HepG2 (cell line): ENCODE data around the gene ACE. TPM values are rescaled to one million over a fixed set of nuclear protein-coding genes. Genes with fewer than 3 reads are reported as not detected.

Experiments
- ATAC-seq: fragments of 200-7000 bp; cut with Tn5 transposase; 3 replicates; pipeline ENCODE4 v1.9.1; 2020; ENCODE audit warnings: mild to moderate bottlenecking, moderate library complexity
- BruUV-seq: library from RNA; stranded (reverse); fragments of 400-500 nt; replicated peaks from 2 replicates; lab custom pipeline; 2021; lab: Mats Ljungman, UMichigan
- CTCF ChIA-PET: fragments of 300-600 bp; formaldehyde crosslinking; extraction: SDS; loops from one replicate; lab custom pipeline; 2021; ENCODE audit warnings: low total read pairs, inconsistent platforms, low intra/inter-chr PET ratio; lab: Yijun Ruan, JAX
- POLR2A ChIA-PET: fragments of 350-600 bp; sonication (Branson Sonifier 250); formaldehyde crosslinking; loops from one replicate; lab custom pipeline; 2020; ENCODE audit warnings: antibody characterized with exemption, inconsistent platforms; lab: Yijun Ruan, JAX
- DNase-seq: peaks from one replicate; pipeline ENCODE4 v3.0.0-alpha.2; 2015; ENCODE audit warnings: low spot score
- FAIRE-seq: peaks from 3 replicates; lab custom pipeline; 2011; peaks lifted over from hg19 to GRCh38; lab: Jason Lieb, UNC
- H2AFZ ChIP-seq: one replicate; pipeline ENCODE4 v1.6.1; 2011; ENCODE audit warnings: low read length, inconsistent platforms
- H3K27ac ChIP-seq: fragments of 300-600 bp; 3 replicates; pipeline ENCODE4 v1.8.0; 2011; ENCODE audit warnings: mixed run types, mild to moderate bottlenecking, mixed read lengths, low read length, inconsistent platforms; ENCODE audit not compliant: insufficient read depth; ENCODE audit errors: extremely low read length
- H3K27me3 ChIP-seq, 2 experiments: fragments of 200-600 bp in 1 of 2; 2 replicates in 1 of 2; 3 replicates in 1 of 2; pipeline versions ENCODE4 v1.6.0 to v1.8.0; 2011; ENCODE audit warnings: low read length in 2 of 2, mild to moderate bottlenecking in 2 of 2, moderate library complexity in 2 of 2, inconsistent platforms in 1 of 2; ENCODE audit not compliant: insufficient read depth in 2 of 2, control insufficient read depth in 1 of 2
- H3K36me3 ChIP-seq, 2 experiments: fragments of 200-600 bp in 1 of 2; replicated peaks in 1 of 2; 2 replicates in 1 of 2; 3 replicates in 1 of 2; pipeline versions ENCODE4 v1.5.1 to v1.8.0; 2011; ENCODE audit warnings: low read length in 2 of 2, inconsistent platforms in 1 of 2; ENCODE audit not compliant: insufficient read depth in 2 of 2, control insufficient read depth in 1 of 2
- H3K4me1 ChIP-seq: 2 replicates; pipeline ENCODE4 v1.5.1; 2012; ENCODE audit warnings: low read length, inconsistent platforms; ENCODE audit not compliant: insufficient read depth
- H3K4me2 ChIP-seq: 2 replicates; pipeline ENCODE4 v1.6.0; 2011; ENCODE audit warnings: low read depth, low read length, inconsistent platforms
- H3K4me3 ChIP-seq, 3 experiments: fragments of 200-600 bp in 1 of 3; sonication (generic), shearing (Covaris generic) in 1 of 3; replicated peaks in 1 of 3; 2 replicates each; pipeline ENCODE4 v1.5.1; 2011 to 2016; ENCODE audit warnings: low read length in 3 of 3, inconsistent platforms in 2 of 3, low read depth in 2 of 3, mild to moderate bottlenecking in 2 of 3, control low read depth in 1 of 3, mixed read lengths in 1 of 3; ENCODE audit not compliant: insufficient read depth in 1 of 3
- H3K79me2 ChIP-seq: one replicate; pipeline ENCODE4 v1.6.1; 2011; ENCODE audit warnings: low read length, inconsistent platforms; ENCODE audit not compliant: insufficient read depth
- H3K9ac ChIP-seq: 2 replicates; pipeline ENCODE4 v1.6.0; 2011; ENCODE audit warnings: mild to moderate bottlenecking, low read depth, low read length, inconsistent platforms; ENCODE audit not compliant: insufficient read depth
- H3K9me3 ChIP-seq: 2 replicates; pipeline ENCODE4 v1.5.1; 2012; ENCODE audit warnings: mild to moderate bottlenecking, low read length
- H4K20me1 ChIP-seq: 2 replicates; pipeline ENCODE4 v1.6.0; 2011; ENCODE audit warnings: inconsistent platforms, mild to moderate bottlenecking, low read length, moderate library complexity; ENCODE audit not compliant: insufficient read depth
- AHR ChIP-seq: IDR thresholded peaks from 2 replicates; pipeline ENCODE4 v1.6.1; 2018; ENCODE audit warnings: missing genetic modification reagents, missing compliant biosample characterization
- BORCS8-MEF2B ChIP-seq: sonication (generic); formaldehyde crosslinking; IDR thresholded peaks from 2 replicates; pipeline ENCODE4 v1.8.0; 2022; ENCODE audit warnings: mild to moderate bottlenecking, missing genetic modification reagents
- FOXC1 ChIP-seq: sonication (generic); formaldehyde crosslinking; IDR thresholded peaks from 2 replicates; pipeline ENCODE4 v1.8.0; 2022; ENCODE audit warnings: mild to moderate bottlenecking, missing genetic modification reagents, borderline replicate concordance
- JUN ChIP-seq: sonication (generic); formaldehyde crosslinking; IDR thresholded peaks from 2 replicates; pipeline ENCODE4 v1.4.0; 2020; ENCODE audit warnings: mild to moderate bottlenecking, missing genetic modification reagents
- LCORL ChIP-seq, 2 experiments: fragments of 450-650 bp in 1 of 2; sonication (generic) in 1 of 2; formaldehyde crosslinking in 1 of 2; IDR thresholded peaks; 2 replicates each; pipeline versions ENCODE4 v1.5.0 to v1.6.1; 2017 to 2020; ENCODE audit warnings: antibody characterized with exemption in 1 of 2, missing genetic modification reagents in 1 of 2
- MAFG ChIP-seq: sonication (generic); formaldehyde crosslinking; IDR thresholded peaks from 2 replicates; pipeline ENCODE4 v1.5.1; 2020; ENCODE audit warnings: mild to moderate bottlenecking, missing genetic modification reagents
- MAX ChIP-seq: IDR thresholded peaks from 2 replicates; pipeline ENCODE4 v1.6.1; 2012; ENCODE audit warnings: inconsistent platforms
- NRL ChIP-seq: sonication (generic); formaldehyde crosslinking; IDR thresholded peaks from 2 replicates; pipeline ENCODE4 v1.5.0; 2020; ENCODE audit warnings: missing genetic modification reagents, mild to moderate bottlenecking, moderate library complexity, borderline replicate concordance
- U2AF2 ChIP-seq: fragments of 200-400 bp; formaldehyde crosslinking; IDR thresholded peaks from 2 replicates; pipeline ENCODE4 v1.6.1; 2017; ENCODE audit warnings: low read depth, mild to moderate bottlenecking, low read length
- ZBTB20 ChIP-seq: sonication (generic); formaldehyde crosslinking; IDR thresholded peaks from 2 replicates; pipeline ENCODE4 v1.8.1; 2023; ENCODE audit warnings: missing genetic modification reagents, low read depth, mild to moderate bottlenecking, borderline replicate concordance
- ZBTB26 ChIP-seq: IDR thresholded peaks from 2 replicates; pipeline ENCODE4 v1.6.1; 2016; ENCODE audit warnings: missing compliant biosample characterization, missing genetic modification reagents, borderline replicate concordance
- ZNF121 ChIP-seq: sonication (generic); formaldehyde crosslinking; IDR thresholded peaks from 2 replicates; pipeline ENCODE4 v1.5.0; 2020; ENCODE audit warnings: mild to moderate bottlenecking, missing genetic modification reagents
- ZNF510 ChIP-seq: sonication (generic); formaldehyde crosslinking; IDR thresholded peaks from 2 replicates; pipeline ENCODE4 v1.4.0; 2020; ENCODE audit warnings: low read depth, mild to moderate bottlenecking, missing genetic modification reagents
- ZNF619 ChIP-seq: sonication (generic); formaldehyde crosslinking; IDR thresholded peaks from 2 replicates; pipeline ENCODE4 v1.4.0; 2020; ENCODE audit warnings: mild to moderate bottlenecking, missing genetic modification reagents
- ZNF724P ChIP-seq: sonication (generic); formaldehyde crosslinking; IDR thresholded peaks from 2 replicates; pipeline ENCODE4 v1.8.0; 2022; ENCODE audit warnings: missing genetic modification reagents, borderline replicate concordance
- ZNF772 ChIP-seq: sonication (generic); formaldehyde crosslinking; IDR thresholded peaks from 2 replicates; pipeline ENCODE4 v1.5.0; 2020; ENCODE audit warnings: mild to moderate bottlenecking, missing genetic modification reagents
- ZNF775 ChIP-seq: sonication (generic); formaldehyde crosslinking; IDR thresholded peaks from 2 replicates; pipeline ENCODE4 v1.4.0; 2020; ENCODE audit warnings: missing genetic modification reagents, mild to moderate bottlenecking, moderate library complexity, borderline replicate concordance
- ZSCAN31 ChIP-seq: sonication (generic); formaldehyde crosslinking; IDR thresholded peaks from 2 replicates; pipeline ENCODE4 v1.5.0; 2020; ENCODE audit warnings: low read depth, mild to moderate bottlenecking, missing genetic modification reagents
- WGBS: methylation state at CpG from one replicate; pipeline ENCODE4 v1.1.6; 2017; ENCODE audit warnings: low lambda C conversion rate; 5-methylcytosine and 5-hydroxymethylcytosine counted together
- in situ Hi-C: cut with HindIII; loops from 2 replicates; pipeline ENCODE4 v1.10.0; 2017; ENCODE audit warnings: low pct_unique_long_range_greater_than_20kb; ENCODE audit not compliant: extremely low pct_ligation_motif_present
- intact Hi-C: fragments of 100-400 bp; cut with micrococcal nuclease; formaldehyde crosslinking; loops from one replicate; pipeline ENCODE4 v1.10.0; 2022; ENCODE audit not compliant: unreplicated experiment
- polyA plus RNA-seq, 8 experiments: library from polyadenylated mRNA; depleted of rRNA in 3 of 8; stranded (reverse) in 7 of 8; unstranded in 1 of 8; fragments of >200 nt; fragmentation: Illumina TruSeq in 4 of 8; extraction: Trizol in 4 of 8; gene quantifications; 2 replicates each; pipeline versions ENCODE4 v1.2.1 to v1.2.3, GENCODE V29; 2011 to 2016; ENCODE audit warnings: low read depth in 4 of 8, missing spikeins in 1 of 8, mixed read lengths in 1 of 8; ENCODE audit not compliant: insufficient read depth in 1 of 8
- total RNA-seq, 5 experiments: library from RNA; depleted of rRNA; stranded (reverse); fragments of >200 nt; fragmentation: Illumina TruSeq; extraction: Trizol; gene quantifications; 2 replicates each; pipeline ENCODE4 v1.2.3, GENCODE V29; 2016; ENCODE audit warnings: low read depth in 1 of 5

ACE gene
- total and polyA plus RNA-seq, 2 of the 13 experiments (the other 11 are each of a cell fraction or from before 2014, with no cell fraction given) = 0.08 to 0.13 TPM

- H3K27me3 ChIP-seq = peaks cover 3 to 39% of the 10 kb centered on the region in 2 experiments; a peak in 4 of 5 replicates
- FAIRE-seq = no peak
- H3K4me3 ChIP-seq = no peak overlapping the region
- in situ Hi-C loops = no loop called here
- CTCF ChIA-PET = no interaction called here
- no peak for DNase-seq
- no peaks in the 10 kb centered on the region for H3K9me3 ChIP-seq
- H3K36me3 ChIP-seq = no peaks in the 10 kb centered on the region
- WGBS = 76% methylated on average over 7 of the region's 7 CpGs
- H3K27ac ChIP-seq = no peak overlapping the region
- no peaks in the 10 kb centered on the region for H3K79me2 ChIP-seq
- peaks cover 24% of the 10 kb centered on the region for H3K4me1 ChIP-seq
- H4K20me1 ChIP-seq = no peaks in the 10 kb centered on the region
- intact Hi-C loops = no loop called here
- 0 out of 2 replicates have a peak overlapping the region, but pooled peaks have one; percentile 88 for H3K4me2 ChIP-seq
- TF ChIP-seq ZNF724P (CRISPR knock-in tag) = no peak
- TF ChIP-seq U2AF2 = 0 out of 2 replicates have a peak, but pooled peaks have one; percentile 30
- TF ChIP-seq, all 625 proteins: peak for 1
- POLR2A ChIA-PET = no interaction called here
- Histone ChIP-seq H3K9ac (no peak overlapping the region), H2AFZ (no peak overlapping the region)
- no peak for ATAC-seq
- no TSS peak for BruUV-seq
Observed at GRCh38 chr17:63445065-63445464, 31.8 kb upstream of the ACE start.

GRCh38 chr17:63445571-63445953, 31.3 kb upstream of the ACE start:
- in situ Hi-C loops = no loop called here
- intact Hi-C loops = no loop called here
- no peaks in the 10 kb centered on the region for H3K79me2 ChIP-seq
- WGBS = 15% methylated on average over 15 of the region's 24 CpGs
- CTCF ChIA-PET = no interaction called here
- H4K20me1 ChIP-seq = no peaks in the 10 kb centered on the region
- no peaks in the 10 kb centered on the region for H3K9me3 ChIP-seq
- no peak for DNase-seq
- peak overlapping the region; percentile 44; the same call in 1 of the 2 replicates for H3K9ac ChIP-seq
- H3K4me1 ChIP-seq = peaks cover 22% of the 10 kb centered on the region
- POLR2A ChIA-PET = no interaction called here
- FAIRE-seq = no peak
- peak; percentile 58 for ATAC-seq
- BruUV-seq = no TSS peak
- peak overlapping the region; percentile 88 for H3K4me2 ChIP-seq
- no peaks in the 10 kb centered on the region for H3K36me3 ChIP-seq
- H2AFZ ChIP-seq = no peak overlapping the region
- no peak overlapping the region for H3K27ac ChIP-seq
- peaks cover 3 to 39% of the 10 kb centered on the region in 2 experiments; a peak in 4 of 5 replicates for H3K27me3 ChIP-seq
- H3K4me3 ChIP-seq = peak overlapping the region; percentile 49 to 71 (median 52); a peak in 4 of 6 replicates
- TF ChIP-seq MAFG (CRISPR knock-in tag) (peak; percentile 32; the same call in 1 of the 2 replicates), BORCS8-MEF2B (CRISPR knock-in tag) (no peak), ZNF510 (CRISPR knock-in tag) (peak; percentile 87; the same call in 1 of the 2 replicates), ZNF619 (CRISPR knock-in tag) (no peak), NRL (peak; percentile 51; the same call in 1 of the 2 replicates), ZSCAN31 (CRISPR knock-in tag) (peak; percentile 71; the same call in 1 of the 2 replicates), ZNF121 (CRISPR knock-in tag) (0 out of 2 replicates have a peak, but pooled peaks have one; percentile 15), ZBTB20 (CRISPR knock-in tag) (0 out of 2 replicates have a peak, but pooled peaks have one; percentile 31), ZNF772 (CRISPR knock-in tag) (peak; percentile 62), JUN (CRISPR knock-in tag) (peak; percentile 50; the same call in 1 of the 2 replicates), ZNF775 (CRISPR knock-in tag) (0 out of 2 replicates have a peak, but pooled peaks have one; percentile 74), MAX (peak; percentile 13; the same call in 1 of the 2 replicates), AHR (CRISPR knock-in tag) (0 out of 2 replicates have a peak, but pooled peaks have one; percentile 49), ZBTB26 (CRISPR knock-in tag) (peak; percentile 76; the same call in 1 of the 2 replicates), FOXC1 (CRISPR knock-in tag) (no peak; the same call in 1 of the 2 replicates), LCORL (IDR thresholded peaks at IDR 0.05) (no peak), LCORL (CRISPR knock-in tag; IDR thresholded peaks at IDR 0.05) (peak; percentile 42; the same call in 1 of the 2 replicates)
